Naive thymus-derived CD8-positive, alpha-beta T cell (primary cell): Measurements from ENCODE around the gene CREB3L1. TPM values are rescaled to one million over a fixed set of nuclear protein-coding genes. Genes with fewer than 3 reads are reported as not detected.

Source experiments
- ATAC-seq, 2 donors: fragments of 150-1000 bp; cut with Tn5 transposase in 1 of 2; sonication (Bioruptor Pico), chemical (Tn5 transposase) in 1 of 2; 1 replicate in 1 of 2; 2 replicates in 1 of 2; pipeline ENCODE4 v1.10.0; 2021; ENCODE audit warnings: mild to moderate bottlenecking in 2 of 2, moderate library complexity in 2 of 2
- POLR2A ChIA-PET: fragments of 350-600 bp; sonication (Branson Sonifier 250); formaldehyde crosslinking; loops from one replicate; lab custom pipeline; 2021; ENCODE audit warnings: antibody characterized with exemption; lab: Charles Lee
- DNase-seq, 10 donors: peaks; one replicate each; pipeline versions ENCODE4 v3.0.0 to v3.0.0-alpha.2; 2020 to 2022
- H3K27ac Mint-ChIP-seq, 10 donors: one replicate each; pipeline ENCODE4 v1.8.0; 2020 to 2022; ENCODE audit warnings: mild to moderate bottlenecking in 10 of 10, mixed read lengths in 10 of 10, moderate library complexity in 4 of 10, inconsistent platforms in 1 of 10
- H3K27me3 Mint-ChIP-seq, 5 donors: one replicate each; pipeline ENCODE4 v1.8.0; 2021 to 2022; ENCODE audit warnings: mixed read lengths in 5 of 5
- H3K36me3 Mint-ChIP-seq, 3 donors: one replicate each; pipeline ENCODE4 v1.8.0; 2020 to 2022; ENCODE audit warnings: mixed read lengths in 3 of 3, mild to moderate bottlenecking in 2 of 3, inconsistent platforms in 1 of 3
- H3K4me1 Mint-ChIP-seq, 4 donors: one replicate each; pipeline ENCODE4 v1.8.0; 2021 to 2022; ENCODE audit warnings: mixed read lengths in 4 of 4
- H3K4me3 Mint-ChIP-seq, 10 donors: one replicate each; pipeline ENCODE4 v1.8.0; 2020 to 2022; ENCODE audit warnings: mild to moderate bottlenecking in 10 of 10, mixed read lengths in 10 of 10, moderate library complexity in 6 of 10, inconsistent platforms in 1 of 10
- H3K9me3 Mint-ChIP-seq, 9 donors: one replicate each; pipeline ENCODE4 v1.8.0; 2020 to 2022; ENCODE audit warnings: mixed read lengths in 9 of 9, mild to moderate bottlenecking in 3 of 9, inconsistent platforms in 1 of 9, moderate library complexity in 1 of 9
- polyA plus RNA-seq, 3 donors: library from polyadenylated mRNA; unstranded; fragments of 300-500 nt; fragmentation: Illumina TruSeq; gene quantifications; one replicate each; pipeline ENCODE4 v1.2.3, GENCODE V29; 2021
- total RNA-seq, 8 experiments: library from RNA in 2 of 8; stranded (reverse) in 2 of 8; gene quantifications; one replicate each; pipeline ENCODE4 v1.2.3 and lab custom pipeline; 2021 to 2026

CREB3L1 gene, protein sequence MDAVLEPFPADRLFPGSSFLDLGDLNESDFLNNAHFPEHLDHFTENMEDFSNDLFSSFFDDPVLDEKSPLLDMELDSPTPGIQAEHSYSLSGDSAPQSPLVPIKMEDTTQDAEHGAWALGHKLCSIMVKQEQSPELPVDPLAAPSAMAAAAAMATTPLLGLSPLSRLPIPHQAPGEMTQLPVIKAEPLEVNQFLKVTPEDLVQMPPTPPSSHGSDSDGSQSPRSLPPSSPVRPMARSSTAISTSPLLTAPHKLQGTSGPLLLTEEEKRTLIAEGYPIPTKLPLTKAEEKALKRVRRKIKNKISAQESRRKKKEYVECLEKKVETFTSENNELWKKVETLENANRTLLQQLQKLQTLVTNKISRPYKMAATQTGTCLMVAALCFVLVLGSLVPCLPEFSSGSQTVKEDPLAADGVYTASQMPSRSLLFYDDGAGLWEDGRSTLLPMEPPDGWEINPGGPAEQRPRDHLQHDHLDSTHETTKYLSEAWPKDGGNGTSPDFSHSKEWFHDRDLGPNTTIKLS
- total RNA-seq (not detected), polyA plus RNA-seq (not detected), total RNA-seq (lab: John Stamatoyannopoulos, UW) (0 reads per million in 6 experiments)

- Mint-ChIP-seq H3K36me3 (no peaks in the 10 kb centered on the region), H3K4me3 (peak within 1 kb of the TSS; percentile 51 to 77 (median 63)), H3K4me1 (peaks cover 10 to 25% (median 16%) of the 10 kb centered on the region in 4 donors), H3K27me3 (peaks cover 17 to 46% (median 40%) of the 10 kb centered on the region in 5 donors), H3K27ac (no peak within 1 kb of the TSS), H3K9me3 (no peaks in the 10 kb centered on the region)
- ATAC-seq (peak; percentile 25 to 37), DNase-seq (no peak)
- POLR2A ChIA-PET = no interaction called here
Measured at GRCh38 chr11:46277622-46278386, at the start of gene CREB3L1. TSS of gene CREB3L1 (plus strand) at chr11:46277662. CDS start at chr11:46278112, 450 bp downstream.

DNA sequence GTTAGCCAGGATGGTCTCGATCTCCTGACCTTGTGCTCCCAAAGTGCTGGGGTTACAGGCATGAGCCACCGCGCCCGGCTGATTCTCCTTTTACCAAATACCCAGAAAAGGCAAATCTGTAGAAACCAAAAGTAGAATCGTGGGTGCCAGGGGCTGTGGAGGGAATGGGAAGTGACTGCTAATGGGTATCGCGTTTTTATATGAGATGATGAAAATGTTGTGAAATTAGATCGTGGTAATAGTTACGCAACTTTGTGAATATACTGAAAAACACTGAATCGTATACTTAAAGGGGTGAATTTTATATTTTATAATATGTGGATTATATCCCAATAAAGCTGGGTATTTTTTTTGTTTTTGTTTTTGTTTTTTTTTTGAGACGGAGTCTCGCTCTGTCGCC lies 48.2 kb upstream of the CREB3L1 start:
- Mint-ChIP-seq H3K4me3 (no peak overlapping the region), H3K4me1 (no peaks in the 10 kb centered on the region), H3K9me3 (peaks cover 0 to 6% (median 0%) of the 10 kb centered on the region in 9 donors), H3K27me3 (peaks cover 7 to 41% (median 18%) of the 10 kb centered on the region in 5 donors), H3K36me3 (no peaks in the 10 kb centered on the region), H3K27ac (no peak overlapping the region)
- POLR2A ChIA-PET = no interaction called here
- ATAC-seq (no peak), DNase-seq (no peak)

- ATAC-seq (no peak), DNase-seq (no peak)
- peaks cover 0 to 6% (median 0%) of the 10 kb centered on the region in 9 donors for H3K9me3 Mint-ChIP-seq
- no peak overlapping the region for H3K27ac Mint-ChIP-seq
- H3K27me3 Mint-ChIP-seq = peaks cover 11 to 45% (median 16%) of the 10 kb centered on the region in 5 donors
- H3K4me3 Mint-ChIP-seq = no peak overlapping the region
- H3K36me3 Mint-ChIP-seq = no peaks in the 10 kb centered on the region
- POLR2A ChIA-PET = no interaction called here
- peaks cover 7 to 19% (median 16%) of the 10 kb centered on the region in 4 donors for H3K4me1 Mint-ChIP-seq
Measured at GRCh38 chr11:46234311-46234710, 43.2 kb upstream of the CREB3L1 start.

GRCh38 chr11:46235777-46236688 lies 41.4 kb upstream of the CREB3L1 start:
- Mint-ChIP-seq H3K4me1 (peaks cover 7 to 22% (median 18%) of the 10 kb centered on the region in 4 donors), H3K4me3 (peak overlapping the region in 7 of 10 donors; percentile 7 to 86 (median 49)), H3K27ac (no peak overlapping the region), H3K36me3 (no peaks in the 10 kb centered on the region), H3K27me3 (peaks cover 9 to 47% (median 14%) of the 10 kb centered on the region in 5 donors), H3K9me3 (peaks cover 0 to 6% (median 0%) of the 10 kb centered on the region in 9 donors)
- ATAC-seq = no peak
- POLR2A ChIA-PET = no interaction called here
- no peak for DNase-seq

GRCh38 chr11:46236918-46237247 lies 40.6 kb upstream of the CREB3L1 start:
- DNase-seq = no peak
- H3K27ac Mint-ChIP-seq = peak overlapping the region in 3 of 10 donors; percentile 5 to 72 (median 63)
- H3K4me3 Mint-ChIP-seq = peak overlapping the region; percentile 71 to 92 (median 88)
- H3K27me3 Mint-ChIP-seq = peaks cover 9 to 54% (median 16%) of the 10 kb centered on the region in 5 donors
- no peaks in the 10 kb centered on the region for H3K36me3 Mint-ChIP-seq
- no peak for ATAC-seq
- POLR2A ChIA-PET = no interaction called here
- peaks cover 7 to 22% (median 18%) of the 10 kb centered on the region in 4 donors for H3K4me1 Mint-ChIP-seq
- H3K9me3 Mint-ChIP-seq = peaks cover 0 to 6% (median 0%) of the 10 kb centered on the region in 9 donors

- POLR2A ChIA-PET = interaction anchor here (0.6 to 1.7 kb wide), 5 partner anchors 67 to 381 kb away, joined by 3 to 8 read pairs (median 4); partner anchors contain the start of genes ATG13 and HARBI1
- Mint-ChIP-seq H3K9me3 (peaks cover 0 to 6% (median 0%) of the 10 kb centered on the region in 9 donors), H3K4me1 (peaks cover 7 to 22% (median 19%) of the 10 kb centered on the region in 4 donors), H3K36me3 (no peaks in the 10 kb centered on the region), H3K27ac (peak overlapping the region in 8 of 10 donors; percentile 16 to 75 (median 60)), H3K27me3 (peaks cover 9 to 54% (median 16%) of the 10 kb centered on the region in 5 donors), H3K4me3 (peak overlapping the region; percentile 71 to 92 (median 88))
- ATAC-seq (peak; percentile 62 to 63), DNase-seq (peak in 7 of 10 donors; percentile 10 to 42 (median 36))
Measured at GRCh38 chr11:46237248-46238077, 40.0 kb upstream of the CREB3L1 start.

GRCh38 chr11:46238078-46238966 lies 39.1 kb upstream of the CREB3L1 start:
- peak; percentile 69 to 73 for ATAC-seq
- H3K9me3 Mint-ChIP-seq = peaks cover 0 to 3% (median 0%) of the 10 kb centered on the region in 9 donors
- POLR2A ChIA-PET = interaction anchor here (0.5 to 2.1 kb wide), 8 partner anchors 66 to 379 kb away, joined by 3 to 8 read pairs (median 4); partner anchors contain the start of genes ATG13 and HARBI1

DNA sequence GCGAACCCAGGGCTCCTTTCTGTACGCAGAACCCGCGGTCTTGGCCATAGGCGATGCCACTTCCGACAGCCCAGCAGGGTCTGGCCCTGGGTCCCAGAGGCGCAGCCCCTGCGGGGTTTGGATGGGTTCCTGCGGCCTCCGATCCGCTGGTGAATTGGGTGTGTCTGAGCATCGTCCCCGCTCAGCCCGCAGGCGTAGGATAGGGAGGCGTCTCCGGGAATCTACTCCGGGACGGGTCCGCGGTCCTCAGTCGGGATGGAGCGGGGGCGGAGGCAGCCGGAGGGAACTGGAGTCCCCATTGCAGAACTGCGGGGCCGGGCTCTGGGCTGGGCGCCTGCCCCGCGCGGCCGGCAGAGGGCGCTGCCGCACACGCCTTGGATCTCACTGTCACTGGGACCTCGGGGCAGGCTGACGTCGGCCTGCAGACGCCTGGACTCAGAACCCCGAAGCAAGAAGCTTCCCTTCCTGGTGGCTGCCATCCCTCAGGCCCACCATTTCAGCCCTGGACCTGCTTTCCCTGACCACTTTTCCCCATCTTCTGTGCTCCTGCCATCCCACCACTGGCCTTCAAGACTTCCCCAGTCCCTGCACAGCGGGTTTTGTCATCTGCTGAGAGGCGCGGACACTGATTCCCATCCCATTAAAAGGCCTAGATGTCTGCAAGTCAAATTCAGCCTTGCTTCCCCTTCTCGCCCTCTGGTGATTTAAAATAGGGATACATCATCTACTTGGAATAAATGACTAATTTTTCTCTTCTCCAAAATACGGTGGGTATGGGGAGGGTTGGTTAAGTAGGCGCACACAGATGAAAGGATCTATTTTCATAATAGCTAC lies 38.3 kb upstream of the CREB3L1 start:
- H3K27me3 Mint-ChIP-seq = peaks cover 9 to 43% (median 16%) of the 10 kb centered on the region in 5 donors
- H3K4me1 Mint-ChIP-seq = peaks cover 8 to 33% (median 26%) of the 10 kb centered on the region in 4 donors
- no peaks in the 10 kb centered on the region for H3K36me3 Mint-ChIP-seq
- peak overlapping the region; percentile 30 to 86 (median 73) for H3K4me3 Mint-ChIP-seq
- no peak overlapping the region for H3K27ac Mint-ChIP-seq
- H3K9me3 Mint-ChIP-seq = peaks cover 0 to 3% (median 0%) of the 10 kb centered on the region in 9 donors
- ATAC-seq (peak; percentile 77 to 79), DNase-seq (peak; percentile 63 to 86 (median 80))
- POLR2A ChIA-PET = interaction anchor here (0.5 to 2.1 kb wide), 5 partner anchors 69 to 1404 kb away, joined by 3 to 8 read pairs (median 4); partner anchors contain the start of genes ATG13 and HARBI1

More at GRCh38 chr11:46238078-46238966, 39.1 kb upstream of the CREB3L1 start:
- Mint-ChIP-seq H3K27ac (peak overlapping the region in 2 of 10 donors; percentile 62 to 70), H3K4me1 (peaks cover 8 to 30% (median 23%) of the 10 kb centered on the region in 4 donors), H3K27me3 (peaks cover 9 to 46% (median 16%) of the 10 kb centered on the region in 5 donors), H3K4me3 (peak overlapping the region; percentile 43 to 86 (median 74)), H3K36me3 (no peaks in the 10 kb centered on the region)
- peak; percentile 29 to 73 (median 56) for DNase-seq

DNA sequence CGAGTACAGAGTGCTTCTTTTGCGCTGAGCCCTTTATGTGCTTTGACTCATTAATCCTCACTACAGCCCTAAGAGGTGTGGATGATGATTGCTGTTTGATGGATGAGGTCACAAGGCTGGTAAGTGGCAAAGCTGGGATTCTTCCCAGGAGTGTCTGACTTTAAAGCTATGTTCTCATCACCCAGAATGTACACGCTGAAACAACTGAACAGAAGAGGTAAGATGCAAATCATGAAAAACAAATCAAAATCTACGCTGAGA lies 37.7 kb upstream of the CREB3L1 start:
- Mint-ChIP-seq H3K4me1 (peaks cover 8 to 33% (median 26%) of the 10 kb centered on the region in 4 donors), H3K4me3 (peak overlapping the region in 4 of 10 donors; percentile 12 to 86 (median 66)), H3K36me3 (no peaks in the 10 kb centered on the region), H3K27ac (peak overlapping the region in 1 of 10 donors; percentile 19), H3K9me3 (no peaks in the 10 kb centered on the region), H3K27me3 (peaks cover 9 to 38% (median 16%) of the 10 kb centered on the region in 5 donors)
- DNase-seq = no peak
- ATAC-seq = no peak
- POLR2A ChIA-PET = interaction anchor here (0.5 to 2.1 kb wide), 3 partner anchors 112 to 1403 kb away, joined by 3 to 6 read pairs (median 3); no protein-coding TSS in a partner anchor
